ENCODE results near the gene TMEM131.

DNA sequence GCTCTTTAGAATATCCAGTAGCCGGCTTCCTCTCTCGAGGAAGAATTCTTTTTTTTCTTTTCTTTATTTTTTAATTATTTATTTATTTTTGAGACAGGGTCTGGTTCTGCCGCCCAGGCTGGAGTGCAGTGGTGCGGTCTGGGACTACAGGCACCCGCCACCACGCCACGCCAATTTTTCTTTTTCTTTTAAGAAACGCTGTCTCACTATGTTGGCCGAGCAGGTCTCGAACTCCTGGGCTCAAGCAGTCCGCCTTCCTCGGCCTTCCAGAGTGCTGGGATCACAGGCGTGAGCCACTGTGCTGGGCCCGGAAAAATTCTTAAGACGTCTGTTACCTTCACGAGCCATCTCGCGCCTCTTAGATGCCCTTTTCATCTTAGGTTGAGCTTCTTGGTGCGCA is 931 bp upstream of the TMEM131 start:
- TF ChIP-seq, protein P1, sequence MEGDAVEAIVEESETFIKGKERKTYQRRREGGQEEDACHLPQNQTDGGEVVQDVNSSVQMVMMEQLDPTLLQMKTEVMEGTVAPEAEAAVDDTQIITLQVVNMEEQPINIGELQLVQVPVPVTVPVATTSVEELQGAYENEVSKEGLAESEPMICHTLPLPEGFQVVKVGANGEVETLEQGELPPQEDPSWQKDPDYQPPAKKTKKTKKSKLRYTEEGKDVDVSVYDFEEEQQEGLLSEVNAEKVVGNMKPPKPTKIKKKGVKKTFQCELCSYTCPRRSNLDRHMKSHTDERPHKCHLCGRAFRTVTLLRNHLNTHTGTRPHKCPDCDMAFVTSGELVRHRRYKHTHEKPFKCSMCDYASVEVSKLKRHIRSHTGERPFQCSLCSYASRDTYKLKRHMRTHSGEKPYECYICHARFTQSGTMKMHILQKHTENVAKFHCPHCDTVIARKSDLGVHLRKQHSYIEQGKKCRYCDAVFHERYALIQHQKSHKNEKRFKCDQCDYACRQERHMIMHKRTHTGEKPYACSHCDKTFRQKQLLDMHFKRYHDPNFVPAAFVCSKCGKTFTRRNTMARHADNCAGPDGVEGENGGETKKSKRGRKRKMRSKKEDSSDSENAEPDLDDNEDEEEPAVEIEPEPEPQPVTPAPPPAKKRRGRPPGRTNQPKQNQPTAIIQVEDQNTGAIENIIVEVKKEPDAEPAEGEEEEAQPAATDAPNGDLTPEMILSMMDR (conservative IDR thresholded peaks at IDR 0.05; ENCODE audit: low read length), result no peak
- TF ChIP-seq EZH2phosphoT487 (IDR thresholded peaks at IDR 0.05; ENCODE audit: borderline replicate concordance, low read depth, low read length), result no peak
